ENCODE results near the gene RABEP2. TPM values are rescaled to one million over a fixed set of nuclear protein-coding genes. Genes with fewer than 3 reads are reported as not detected.
"Not testable (repeated sequence)": the region's sequence is repeated elsewhere in the genome, so short reads cannot be mapped to it uniquely, and the experiment has no call there.

The RABEP2 gene
- total and polyA plus RNA-seq, 5 experiments from 2014 or later, result 2.8 to 35.7 (median 6.5) TPM

- POLR2A ChIA-PET, result interaction anchor here (0.7 to 2.3 kb wide), 4 partner anchors 9 to 1654 kb away, joined by 3 to 8 read pairs (median 6); no protein-coding TSS in a partner anchor
- Mint-ChIP-seq H3K27ac (peak within 1 kb of the TSS; percentile 81 to 94 (median 87)), H3K9me3 (no peaks in the 10 kb centered on the region), H3K27me3 (no peaks in the 10 kb centered on the region), H3K4me1 (peaks cover 21 to 55% (median 31%) of the 10 kb centered on the region in 4 donors), H3K4me3 (peak within 1 kb of the TSS in 7 of 10 donors; percentile 28 to 82 (median 46)), H3K36me3 (no peaks in the 10 kb centered on the region)
- DNase-seq (no peak), ATAC-seq (no peak)
These were observed 6.8 kb upstream of the RABEP2 start, which contains the start of gene CD19 for GRCh38 chr16:28931801-28932225. TSS of gene CD19 (plus strand) at chr16:28931971. CDS start at chr16:28932001, 30 bp downstream.

DNA sequence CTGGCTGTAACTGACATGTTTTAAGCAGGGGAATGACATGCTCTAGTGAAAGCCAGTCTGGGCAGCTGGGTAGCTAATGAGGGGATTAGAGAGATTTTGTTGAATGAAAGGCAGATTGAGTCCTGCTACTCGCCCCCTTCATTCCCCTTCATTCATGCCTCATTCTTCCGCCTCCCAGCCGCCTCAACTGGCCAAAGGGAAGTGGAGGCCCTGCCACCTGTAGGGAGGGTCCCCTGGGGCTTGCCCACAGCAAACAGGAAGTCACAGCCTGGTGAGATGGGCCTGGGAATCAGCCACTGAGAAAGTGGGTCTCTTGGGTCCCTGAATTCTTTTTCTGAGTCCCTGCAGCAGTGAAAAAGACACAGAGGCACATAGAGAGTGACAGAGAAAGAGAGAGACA is 5.6 kb upstream of the RABEP2 start:
- H3K9me3 Mint-ChIP-seq, result no peaks in the 10 kb centered on the region
- no peaks in the 10 kb centered on the region for H3K27me3 Mint-ChIP-seq
- H3K27ac Mint-ChIP-seq, result peak overlapping the region; percentile 81 to 94 (median 87)
- H3K36me3 Mint-ChIP-seq, result no peaks in the 10 kb centered on the region
- peak in 2 of 10 donors; percentile 5 to 41 for DNase-seq
- peak; percentile 45 to 55 for ATAC-seq
- H3K4me1 Mint-ChIP-seq, result peaks cover 17 to 55% (median 26%) of the 10 kb centered on the region in 4 donors
- POLR2A ChIA-PET, result interaction anchor here (1.0 kb wide), 1 partner anchor 12 kb away, joined by 3 read pairs; no protein-coding TSS in a partner anchor
- peak overlapping the region in 6 of 10 donors; percentile 28 to 52 (median 41) for H3K4me3 Mint-ChIP-seq

- Mint-ChIP-seq H3K4me3 (peak overlapping the region in 3 of 10 donors; percentile 33 to 58 (median 36)), H3K9me3 (no peaks in the 10 kb centered on the region), H3K27ac (peak overlapping the region; percentile 81 to 94 (median 87)), H3K4me1 (peaks cover 19 to 52% (median 23%) of the 10 kb centered on the region in 4 donors), H3K27me3 (no peaks in the 10 kb centered on the region), H3K36me3 (no peaks in the 10 kb centered on the region)
- ATAC-seq (no peak), DNase-seq (no peak)
- POLR2A ChIA-PET, result interaction anchor here (0.6 to 1.0 kb wide), 3 partner anchors 10 to 21 kb away, joined by 3 to 5 read pairs (median 4); no protein-coding TSS in a partner anchor
These were observed 5.2 kb upstream of the RABEP2 start for GRCh38 chr16:28930203-28930602.

- no peaks in the 10 kb centered on the region for H3K9me3 Mint-ChIP-seq
- peaks cover 23 to 50% (median 35%) of the 10 kb centered on the region in 4 donors for H3K4me1 Mint-ChIP-seq
- no peak overlapping the region for H3K4me3 Mint-ChIP-seq
- H3K36me3 Mint-ChIP-seq, result peaks cover 0 to 5% (median 0%) of the 10 kb centered on the region in 3 donors
- peak overlapping the region in 5 of 10 donors; percentile 33 to 82 (median 61) for H3K27ac Mint-ChIP-seq
- DNase-seq (no peak), ATAC-seq (no peak)
- POLR2A ChIA-PET, result interaction anchor here (0.6 to 2.0 kb wide), 7 partner anchors 8 to 1630 kb away, joined by 3 to 8 read pairs (median 4); partner anchors contain the start of gene ATP2A1
- H3K27me3 Mint-ChIP-seq, result no peaks in the 10 kb centered on the region
These were observed 2.8 kb upstream of the RABEP2 start for GRCh38 chr16:28927815-28928214.

DNA sequence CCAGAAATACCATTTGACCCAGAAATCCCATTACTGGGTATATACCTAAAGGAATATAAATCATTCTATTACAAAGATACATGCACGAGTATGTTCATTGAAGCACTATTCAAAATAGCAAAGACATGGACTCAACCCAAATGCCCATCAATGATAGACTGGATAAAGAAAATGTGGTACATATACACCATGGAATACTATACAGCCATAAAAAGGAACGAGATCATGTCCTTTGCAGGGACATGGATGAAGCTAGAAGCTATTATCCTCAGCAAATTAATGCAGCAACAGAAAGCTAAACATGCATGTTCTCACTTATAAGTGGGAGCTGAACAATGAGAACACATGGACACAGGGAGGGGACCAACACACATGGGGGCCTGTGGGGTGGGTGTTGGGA is 1.2 kb upstream of the RABEP2 start:
- peak overlapping the region; percentile 95 to 99 (median 98) for H3K27ac Mint-ChIP-seq
- H3K36me3 Mint-ChIP-seq, result peaks cover 0 to 12% (median 0%) of the 10 kb centered on the region in 3 donors
- not testable (repeated sequence) for DNase-seq, H3K9me3 Mint-ChIP-seq, H3K27me3 Mint-ChIP-seq, ATAC-seq
- peak overlapping the region; percentile 85 to 98 (median 95) for H3K4me3 Mint-ChIP-seq
- POLR2A ChIA-PET, result interaction anchor here (0.7 to 2.9 kb wide), 7 partner anchors 10 to 82 kb away, joined by 3 to 26 read pairs (median 6); partner anchors contain the start of genes SH2B1 and TUFM
- peaks cover 23 to 41% (median 35%) of the 10 kb centered on the region in 4 donors for H3K4me1 Mint-ChIP-seq

GRCh38 chr16:28925386-28926228 is 569 bp upstream of the RABEP2 start:
- H3K27ac Mint-ChIP-seq, result peak overlapping the region; percentile 95 to 99 (median 98)
- POLR2A ChIA-PET, result interaction anchor here (0.7 to 3.5 kb wide), 18 partner anchors 9 to 103 kb away, joined by 3 to 26 read pairs (median 6); partner anchors contain the start of genes ATXN2L, NFATC2IP, SH2B1 and SPNS1
- ATAC-seq, result peak; percentile 71 to 73
- H3K4me3 Mint-ChIP-seq, result peak overlapping the region; percentile 85 to 98 (median 95)
- no peaks in the 10 kb centered on the region for H3K27me3 Mint-ChIP-seq
- H3K4me1 Mint-ChIP-seq, result peaks cover 21 to 37% (median 29%) of the 10 kb centered on the region in 4 donors
- DNase-seq, result peak; percentile 59 to 92 (median 80)
- H3K36me3 Mint-ChIP-seq, result peaks cover 0 to 16% (median 0%) of the 10 kb centered on the region in 3 donors
- no peaks in the 10 kb centered on the region for H3K9me3 Mint-ChIP-seq

DNA sequence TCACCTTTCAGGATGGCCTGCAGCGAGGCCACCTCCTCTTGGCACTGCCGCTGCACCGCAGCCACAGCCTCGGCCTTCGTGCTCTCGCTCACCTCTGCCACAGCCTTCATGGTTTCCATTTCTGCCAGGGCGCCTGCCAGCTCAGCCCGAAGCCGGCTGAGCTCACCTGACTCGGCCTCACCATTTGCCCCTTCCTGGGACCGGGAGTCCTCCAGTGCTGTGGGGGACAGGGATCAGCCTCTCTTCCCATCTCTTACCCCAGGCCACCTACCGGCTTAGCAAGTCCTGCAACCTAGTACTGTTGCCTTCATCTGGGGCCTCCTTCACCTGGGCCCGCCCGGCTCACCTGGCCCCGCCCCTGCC is 658 bp downstream of the RABEP2 start:
- no peaks in the 10 kb centered on the region for H3K27me3 Mint-ChIP-seq
- H3K36me3 Mint-ChIP-seq, result peaks cover 0 to 22% (median 2%) of the 10 kb centered on the region in 3 donors
- H3K4me3 Mint-ChIP-seq, result peak overlapping the region; percentile 85 to 98 (median 95)
- H3K9me3 Mint-ChIP-seq, result no peaks in the 10 kb centered on the region
- peak overlapping the region; percentile 86 to 99 (median 98) for H3K27ac Mint-ChIP-seq
- POLR2A ChIA-PET, result interaction anchor here (1.0 to 3.5 kb wide), 14 partner anchors 10 to 101 kb away, joined by 3 to 26 read pairs (median 6); partner anchors contain the start of genes ATXN2L, NFATC2IP, SH2B1 and SPNS1
- ATAC-seq (no peak), DNase-seq (no peak)
- H3K4me1 Mint-ChIP-seq, result peaks cover 19 to 31% (median 25%) of the 10 kb centered on the region in 4 donors

GRCh38 chr16:28923652-28924398 is 1.2 kb downstream of the RABEP2 start:
- Mint-ChIP-seq H3K4me1 (peaks cover 19 to 29% (median 25%) of the 10 kb centered on the region in 4 donors), H3K9me3 (no peaks in the 10 kb centered on the region), H3K4me3 (peak overlapping the region; percentile 85 to 98 (median 95)), H3K27me3 (no peaks in the 10 kb centered on the region), H3K27ac (peak overlapping the region; percentile 31 to 99 (median 98)), H3K36me3 (peaks cover 0 to 28% (median 4%) of the 10 kb centered on the region in 3 donors)
- POLR2A ChIA-PET, result interaction anchor here (0.5 to 3.5 kb wide), 9 partner anchors 8 to 101 kb away, joined by 3 to 15 read pairs (median 8); partner anchors contain the start of genes ATXN2L, CD19, NFATC2IP and SH2B1
- peak in 2 of 10 donors; percentile 11 to 21 for DNase-seq
- no peak for ATAC-seq

DNA sequence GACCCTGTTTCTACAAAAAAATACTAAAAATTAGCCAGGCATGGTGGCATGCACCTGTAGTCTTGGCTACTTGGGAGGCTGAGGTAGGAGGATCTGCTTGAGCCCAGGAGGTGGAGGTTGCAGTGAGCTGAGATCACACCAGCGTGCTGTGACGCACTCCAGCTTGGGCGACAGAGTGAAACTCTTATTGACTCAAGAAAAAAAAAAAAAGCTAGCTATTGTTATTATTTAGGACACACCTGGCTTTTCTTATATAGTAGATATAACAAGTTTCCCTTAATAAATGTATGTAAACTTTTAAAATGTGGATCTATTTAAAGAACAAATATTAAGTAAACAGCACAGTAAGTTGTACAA is 1.8 kb downstream of the RABEP2 start:
- DNase-seq, result no peak
- H3K27ac Mint-ChIP-seq, result peak overlapping the region in 8 of 10 donors; percentile 25 to 98 (median 82)
- peaks cover 19 to 29% (median 25%) of the 10 kb centered on the region in 4 donors for H3K4me1 Mint-ChIP-seq
- ATAC-seq, result no peak
- no peaks in the 10 kb centered on the region for H3K9me3 Mint-ChIP-seq
- peak overlapping the region; percentile 31 to 98 (median 81) for H3K4me3 Mint-ChIP-seq
- no peaks in the 10 kb centered on the region for H3K27me3 Mint-ChIP-seq
- POLR2A ChIA-PET, result interaction anchor here (1.3 to 3.5 kb wide), 6 partner anchors 9 to 100 kb away, joined by 4 to 15 read pairs (median 8); partner anchors contain the start of genes ATXN2L, CD19 and SH2B1
- peaks cover 0 to 30% (median 4%) of the 10 kb centered on the region in 3 donors for H3K36me3 Mint-ChIP-seq

- no peaks in the 10 kb centered on the region for H3K27me3 Mint-ChIP-seq
- peaks cover 5 to 9% (median 7%) of the 10 kb centered on the region in 4 donors for H3K4me1 Mint-ChIP-seq
- H3K27ac Mint-ChIP-seq, result no peak overlapping the region
- DNase-seq (no peak), ATAC-seq (no peak)
- POLR2A ChIA-PET, result interaction anchor here (1.1 kb wide), 1 partner anchor 8 kb away, joined by 3 read pairs; no protein-coding TSS in a partner anchor
- H3K4me3 Mint-ChIP-seq, result no peak overlapping the region
- no peaks in the 10 kb centered on the region for H3K9me3 Mint-ChIP-seq
- H3K36me3 Mint-ChIP-seq, result peaks cover 5 to 55% (median 20%) of the 10 kb centered on the region in 3 donors
These were observed 6.3 kb downstream of the RABEP2 start for GRCh38 chr16:28918698-28919097.

GRCh38 chr16:28917095-28917494 is 7.9 kb downstream of the RABEP2 start:
- POLR2A ChIA-PET, result interaction anchor here (0.7 kb wide), 2 partner anchors 31 to 826 kb away, joined by 3 read pairs; no protein-coding TSS in a partner anchor
- Mint-ChIP-seq H3K36me3 (peaks cover 5 to 62% (median 20%) of the 10 kb centered on the region in 3 donors), H3K4me1 (peaks cover 0 to 5% (median 4%) of the 10 kb centered on the region in 4 donors), H3K4me3 (no peak overlapping the region), H3K27me3 (no peaks in the 10 kb centered on the region), H3K9me3 (no peaks in the 10 kb centered on the region), H3K27ac (no peak overlapping the region)
- DNase-seq (no peak), ATAC-seq (no peak)

Data from naive thymus-derived CD8-positive, alpha-beta T cell (primary cell).